ENCODE results near the gene OR2L5. TPM values are rescaled to one million over a fixed set of nuclear protein-coding genes. Genes with fewer than 3 reads are reported as not detected.

The OR2L5 gene, protein sequence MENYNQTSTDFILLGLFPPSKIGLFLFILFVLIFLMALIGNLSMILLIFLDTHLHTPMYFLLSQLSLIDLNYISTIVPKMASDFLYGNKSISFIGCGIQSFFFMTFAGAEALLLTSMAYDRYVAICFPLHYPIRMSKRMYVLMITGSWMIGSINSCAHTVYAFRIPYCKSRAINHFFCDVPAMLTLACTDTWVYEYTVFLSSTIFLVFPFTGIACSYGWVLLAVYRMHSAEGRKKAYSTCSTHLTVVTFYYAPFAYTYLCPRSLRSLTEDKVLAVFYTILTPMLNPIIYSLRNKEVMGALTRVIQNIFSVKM
- total RNA-seq, result not detected

DNA sequence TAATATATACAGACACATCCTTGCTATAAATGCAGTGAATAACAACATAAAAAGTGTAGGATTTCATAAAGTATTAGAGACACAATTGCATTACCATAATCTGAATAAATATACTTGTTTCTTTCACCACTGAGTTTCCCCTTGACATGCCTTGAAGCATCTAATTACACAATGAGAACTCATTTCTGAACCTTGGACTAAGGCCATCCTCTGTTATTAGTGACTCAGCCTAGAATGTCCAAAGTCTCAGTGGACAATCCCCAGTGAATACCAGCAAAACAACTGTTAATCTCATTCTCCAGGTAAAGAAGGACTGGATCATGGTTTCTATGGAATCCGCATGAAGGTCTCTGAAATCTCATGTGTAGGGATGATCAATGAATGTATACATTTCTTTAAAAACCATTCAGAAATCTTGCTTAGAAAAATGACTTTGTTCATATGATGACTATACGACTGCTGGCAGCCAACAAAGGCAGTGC lies at the start of gene OR2L5:
OR2L5 (plus strand) TSS at position 432 of the 482 bp plus-strand sequence. CDS start 8,288 bp downstream, outside the sequence.
- no peak for ATAC-seq
- DNase-seq (ENCODE audit: low spot score), result no peak

DNA sequence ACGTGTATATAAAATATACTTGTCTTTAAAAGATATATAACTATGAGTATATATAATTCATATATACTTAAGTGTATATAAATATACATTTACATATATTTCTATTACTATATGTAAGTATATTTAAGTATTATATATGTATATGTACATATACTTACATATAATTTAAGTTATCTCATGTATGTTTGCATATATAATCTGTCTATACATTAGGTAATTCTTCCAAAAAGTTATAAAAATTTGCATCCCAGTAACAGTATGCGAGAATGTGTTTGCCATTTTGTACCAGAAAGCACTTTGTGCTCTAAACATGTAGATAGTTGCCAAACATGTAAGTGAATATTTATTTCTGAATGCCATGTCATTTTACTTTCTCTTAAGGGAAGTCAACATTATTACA lies 48.5 kb upstream of the OR2L5 start, which contains the start of gene OR2AK2:
OR2AK2 (plus strand) TSS at position 301 of the 400 bp plus-strand sequence. CDS start 144 bp downstream, outside the sequence.
- ATAC-seq, result no peak
- DNase-seq (ENCODE audit: low spot score), result no peak

DNA sequence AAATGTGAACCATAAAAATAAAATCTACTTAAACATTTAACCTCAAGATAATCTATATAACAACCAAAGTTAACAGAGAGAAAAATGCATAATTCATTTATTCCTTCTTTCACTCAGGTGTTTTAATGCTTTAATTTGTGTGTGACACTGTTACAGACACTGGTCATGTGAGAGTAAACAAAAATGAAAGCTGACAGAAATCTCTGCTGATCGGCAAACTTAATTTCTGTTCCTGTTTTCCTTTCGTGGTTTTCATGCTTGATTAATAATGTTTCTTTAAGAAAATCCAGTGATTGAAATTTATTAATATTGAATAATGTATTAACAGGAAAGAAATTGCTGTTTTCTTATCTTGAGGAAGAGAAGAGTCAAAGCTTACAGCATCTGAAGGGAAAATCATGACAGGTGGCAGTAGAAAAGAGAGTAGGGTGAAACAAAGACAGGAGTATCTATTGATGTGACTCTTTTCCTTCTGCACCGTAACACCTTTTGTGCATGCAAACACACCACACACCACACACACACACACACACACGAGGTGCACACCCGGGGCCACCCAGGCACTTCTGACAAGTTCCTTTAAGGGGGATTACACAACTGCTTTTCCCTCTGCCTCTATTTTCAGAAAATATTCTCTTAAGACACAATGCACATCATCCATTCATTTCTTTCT lies 46.8 kb upstream of the OR2L5 start:
- no peak for ATAC-seq
- DNase-seq (ENCODE audit: low spot score), result no peak

DNA sequence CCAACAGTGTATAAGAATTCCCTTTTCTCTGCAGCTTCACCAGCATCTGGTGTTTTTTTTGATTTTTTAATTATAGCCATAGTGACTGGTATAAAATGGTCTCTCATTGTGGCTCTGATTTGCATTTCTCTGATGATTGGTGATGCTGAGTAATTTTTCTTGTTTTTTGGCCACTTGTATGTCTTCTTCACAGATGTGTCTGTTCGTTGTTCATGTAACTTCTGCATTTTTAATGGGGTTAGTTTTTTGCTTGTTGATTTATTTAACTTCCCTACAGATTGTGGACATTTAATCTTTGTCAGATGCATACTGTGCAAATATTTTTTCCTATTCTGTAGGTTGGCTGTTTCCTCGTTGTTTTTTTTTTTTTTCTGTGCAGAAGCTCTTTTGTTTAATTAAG lies 20.5 kb upstream of the OR2L5 start:
- DNase-seq (ENCODE audit: low spot score) (no peak), ATAC-seq (no peak)

DNA sequence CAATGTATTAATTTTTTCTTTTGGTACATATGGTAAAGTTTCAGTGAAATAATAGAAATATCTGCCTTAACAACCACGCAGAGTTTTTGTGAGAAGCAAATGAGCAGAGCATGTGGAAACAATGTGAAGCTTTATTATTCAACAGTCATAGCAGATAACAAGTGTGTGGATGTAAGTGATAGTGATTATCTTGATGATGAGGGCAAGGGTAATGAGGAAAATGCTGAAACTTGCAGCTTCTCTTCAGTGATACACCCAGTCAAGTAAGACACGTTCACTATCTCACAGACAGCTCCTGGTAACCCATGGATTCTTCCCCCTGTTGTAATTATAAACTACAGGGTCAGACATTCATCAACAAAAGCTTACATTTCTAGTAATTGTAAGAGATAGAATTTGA lies 14.6 kb upstream of the OR2L5 start:
- no peak for ATAC-seq

DNA sequence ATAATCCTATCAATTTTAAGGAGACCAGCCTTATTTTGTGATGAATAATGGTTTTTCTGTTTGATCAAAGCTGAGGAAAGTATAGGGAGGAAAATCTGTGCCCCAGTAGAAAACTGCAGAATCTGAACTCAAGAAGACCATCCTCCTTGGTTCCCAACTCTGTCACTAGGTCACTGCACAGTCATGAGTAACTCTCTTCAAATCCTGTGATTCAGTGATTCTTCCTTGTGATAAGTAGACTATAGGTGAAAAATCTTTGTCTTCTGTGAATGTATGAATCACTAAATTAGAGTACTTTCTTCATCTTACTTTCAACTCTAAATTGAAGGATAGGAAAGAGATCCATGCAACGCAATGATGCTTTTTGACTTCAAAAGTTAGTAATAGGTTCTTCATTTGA lies 13.3 kb upstream of the OR2L5 start:
- no peak for DNase-seq (ENCODE audit: low spot score)
- ATAC-seq, result no peak

More for the DNA sequence above, 14.6 kb upstream of the OR2L5 start:
- no peak for DNase-seq (ENCODE audit: low spot score)

DNA sequence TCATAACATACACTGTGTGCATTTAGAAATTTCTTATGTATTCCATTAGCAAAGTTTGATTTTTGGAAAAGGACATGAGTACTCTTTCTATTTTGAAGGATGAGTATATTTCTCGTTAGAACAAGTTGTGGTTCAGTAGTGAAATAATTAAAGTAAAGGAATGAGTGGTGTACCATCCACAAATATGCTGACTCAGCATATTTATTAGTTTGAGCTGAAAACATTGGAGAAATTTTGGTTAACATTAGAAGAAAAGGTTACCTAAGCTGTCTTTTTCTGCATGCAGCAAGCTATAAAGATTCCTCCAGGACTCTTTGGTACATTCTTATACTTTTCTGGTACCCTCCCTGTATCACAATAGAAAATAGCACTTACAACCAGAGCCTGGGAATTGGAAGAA lies 5.7 kb upstream of the OR2L5 start:
- no peak for ATAC-seq
- DNase-seq (ENCODE audit: low spot score), result no peak

DNA sequence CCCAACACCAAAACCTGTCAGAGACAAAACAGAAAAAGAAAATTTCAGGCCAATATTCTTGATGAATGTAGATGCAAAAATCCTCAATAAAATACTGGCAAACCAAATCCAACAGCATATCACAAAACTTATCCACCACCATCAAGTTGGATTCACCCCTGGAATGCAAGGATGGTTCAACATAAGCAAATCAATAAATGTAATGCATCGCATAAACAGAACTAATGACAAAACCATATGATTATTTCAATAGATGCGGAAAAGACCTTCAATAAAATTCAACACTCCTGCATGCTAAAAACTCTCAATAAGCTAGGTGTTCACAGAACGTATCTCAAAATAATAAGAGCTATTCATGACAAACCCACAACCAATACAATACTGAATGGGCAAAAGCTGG lies 3.8 kb upstream of the OR2L5 start:
- DNase-seq (ENCODE audit: low spot score) (no peak), ATAC-seq (no peak)

DNA sequence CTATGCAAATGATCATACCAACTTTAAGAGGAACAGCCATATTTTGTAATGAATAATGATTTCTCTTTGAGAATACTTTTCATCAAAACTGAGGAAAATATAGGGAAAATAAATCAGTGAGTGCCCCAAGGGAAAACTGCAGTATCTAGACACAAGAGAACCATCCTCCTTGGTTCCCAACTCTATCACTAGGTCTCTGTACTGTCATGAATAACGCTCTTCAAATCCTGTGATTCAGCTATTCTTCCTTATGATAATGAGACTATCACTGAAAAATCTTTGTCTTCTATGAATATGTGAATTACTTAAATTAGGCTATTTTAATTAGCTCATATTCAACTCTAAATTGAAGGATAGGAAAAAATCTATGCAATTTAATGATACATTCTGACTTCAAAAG lies 2.3 kb downstream of the OR2L5 start:
- ATAC-seq (no peak), DNase-seq (ENCODE audit: low spot score) (no peak)

DNA sequence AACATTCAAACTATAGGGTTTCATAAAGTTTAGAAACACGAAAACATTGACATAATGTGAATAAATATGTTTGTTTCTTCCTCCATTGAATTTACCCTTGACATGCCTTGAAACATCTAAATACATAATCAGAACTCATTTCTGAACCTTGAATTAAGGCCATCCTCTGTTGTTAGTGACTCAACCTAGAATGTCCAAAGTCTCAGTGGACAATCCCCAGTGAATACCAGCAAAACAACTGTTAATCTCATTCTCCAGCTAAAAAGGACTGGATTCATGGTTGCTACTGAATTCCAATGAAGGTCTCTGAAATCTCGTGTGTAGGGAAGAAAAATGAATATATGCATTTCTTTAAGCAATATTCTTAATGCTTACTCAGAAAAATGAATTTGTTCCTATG lies 16.3 kb downstream of the OR2L5 start, which contains the start of gene OR2L2:
OR2L2 (plus strand) TSS at position 301 of the 400 bp plus-strand sequence. CDS start 8,198 bp downstream, outside the sequence.
- DNase-seq (ENCODE audit: low spot score) (no peak), ATAC-seq (no peak)

DNA sequence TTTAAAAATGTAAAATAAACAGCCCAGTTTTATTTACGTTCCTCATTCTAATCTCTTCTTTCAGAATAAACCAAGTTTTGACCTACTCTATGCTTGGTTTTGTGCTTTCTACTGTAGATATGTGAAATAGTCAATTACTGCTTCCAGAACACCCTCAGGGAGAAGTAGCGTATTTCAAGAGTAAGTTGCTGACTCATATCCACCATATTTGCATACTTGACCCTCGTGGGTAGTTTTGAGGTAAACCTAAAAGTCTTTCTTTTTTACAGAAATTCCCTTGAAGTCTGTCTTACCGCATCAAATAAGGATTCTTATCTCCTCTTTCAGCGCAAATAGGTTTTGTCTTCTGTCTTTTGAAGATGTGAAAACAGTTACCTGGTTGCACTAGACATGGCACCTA lies 31.7 kb downstream of the OR2L5 start:
- no peak for DNase-seq (ENCODE audit: low spot score)
- no peak for ATAC-seq

DNA sequence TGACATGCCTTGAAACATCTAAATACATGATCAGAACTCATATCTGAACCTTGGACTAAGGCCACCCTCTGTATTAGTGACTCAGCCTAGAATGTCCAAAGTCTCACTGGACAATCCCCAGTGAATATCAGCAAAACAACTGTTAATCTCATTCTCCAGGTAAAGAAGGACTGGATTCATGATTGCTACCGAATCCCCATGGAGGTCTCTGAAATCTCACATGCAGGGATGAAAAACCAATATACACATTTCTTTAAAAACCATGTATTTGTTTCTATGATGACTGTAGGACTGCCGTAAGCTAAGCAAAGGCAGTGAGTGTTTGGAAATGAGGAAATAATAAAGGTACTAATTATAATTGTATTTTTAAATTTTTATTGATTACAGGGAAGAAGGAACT lies 33.1 kb downstream of the OR2L5 start, which contains the start of gene OR2L3:
OR2L3 (plus strand) TSS at position 301 of the 400 bp plus-strand sequence. CDS start 13,846 bp downstream, outside the sequence.
- DNase-seq (ENCODE audit: low spot score) (no peak), ATAC-seq (no peak)

DNA sequence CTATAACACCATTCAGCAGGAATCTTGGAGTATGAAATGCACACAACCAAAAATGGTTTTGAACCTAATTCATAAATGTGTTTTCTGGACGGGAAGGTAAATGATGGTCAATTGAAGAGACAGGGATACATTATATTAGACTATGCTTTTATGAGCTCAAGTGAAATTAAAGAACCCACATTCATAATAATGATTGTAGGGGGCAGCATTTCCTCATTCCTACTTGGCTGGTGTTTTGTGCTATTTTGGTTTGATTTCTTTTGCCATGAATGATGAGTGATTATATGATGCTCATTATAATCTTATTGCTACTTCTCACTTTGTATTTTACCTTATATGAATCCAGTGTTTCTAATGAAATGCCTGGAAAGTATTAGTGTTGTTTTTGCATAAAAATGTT lies 33.5 kb downstream of the OR2L5 start:
- DNase-seq (ENCODE audit: low spot score) (no peak), ATAC-seq (no peak)

DNA sequence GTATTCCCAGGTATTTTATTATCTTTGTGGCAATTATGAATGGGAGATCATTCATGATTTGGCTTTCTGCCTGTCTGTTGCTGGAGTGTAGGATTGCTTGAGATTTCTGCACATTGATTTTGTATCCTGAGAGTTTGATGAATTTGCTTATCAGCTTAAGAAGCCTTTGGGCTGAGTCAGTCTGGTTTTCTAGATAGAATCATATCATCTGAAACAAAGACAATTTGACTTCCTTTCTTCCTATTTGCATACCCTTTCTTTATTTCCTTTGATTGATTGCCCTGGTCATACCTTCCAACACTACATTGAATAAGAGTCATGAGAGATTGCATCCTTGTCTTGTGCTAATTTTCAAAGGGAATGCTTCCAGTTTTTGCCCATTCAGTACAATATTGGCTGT lies 41.2 kb downstream of the OR2L5 start:
- DNase-seq (ENCODE audit: low spot score) (no peak), ATAC-seq (no peak)

DNA sequence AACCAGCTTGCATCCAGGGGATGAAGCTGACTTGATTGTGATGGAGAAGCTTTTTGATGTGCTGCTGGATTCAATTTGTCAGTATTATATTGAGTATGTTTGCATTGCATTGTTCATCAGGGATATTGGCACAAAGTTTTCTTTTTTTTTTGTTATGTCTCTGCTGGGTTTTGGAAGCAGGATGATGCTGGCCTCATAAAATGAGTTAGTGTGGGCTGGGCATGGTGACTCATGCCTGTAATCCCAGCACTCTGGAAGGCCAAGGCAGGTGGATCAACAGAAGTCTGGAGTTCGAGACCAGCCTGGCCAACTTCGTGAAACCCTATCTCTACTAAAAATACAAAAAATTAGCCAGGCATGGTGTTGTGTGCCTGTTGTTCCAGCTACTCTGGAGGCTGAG lies 41.8 kb downstream of the OR2L5 start:
- ATAC-seq (no peak), DNase-seq (ENCODE audit: low spot score) (no peak)

DNA sequence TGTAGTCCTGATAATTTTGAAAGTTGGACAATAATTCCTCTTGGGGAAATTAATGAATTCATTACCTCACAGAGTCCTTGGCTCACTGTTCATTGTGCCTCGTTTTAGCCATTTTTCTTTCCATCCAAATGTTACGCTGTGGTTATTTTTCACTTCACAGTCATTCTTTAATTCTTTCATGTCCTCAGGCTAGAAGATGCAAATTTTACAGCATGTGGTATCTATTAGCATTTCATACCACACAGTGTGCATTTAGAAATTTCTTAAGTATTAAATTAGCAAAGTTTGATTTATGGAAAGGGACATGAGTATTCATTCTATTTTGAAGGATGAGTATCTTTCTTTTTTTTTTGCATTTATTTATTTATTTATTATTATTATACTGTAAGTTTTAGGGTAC lies 51.6 kb downstream of the OR2L5 start:
- DNase-seq (ENCODE audit: low spot score) (no peak), ATAC-seq (no peak)

DNA sequence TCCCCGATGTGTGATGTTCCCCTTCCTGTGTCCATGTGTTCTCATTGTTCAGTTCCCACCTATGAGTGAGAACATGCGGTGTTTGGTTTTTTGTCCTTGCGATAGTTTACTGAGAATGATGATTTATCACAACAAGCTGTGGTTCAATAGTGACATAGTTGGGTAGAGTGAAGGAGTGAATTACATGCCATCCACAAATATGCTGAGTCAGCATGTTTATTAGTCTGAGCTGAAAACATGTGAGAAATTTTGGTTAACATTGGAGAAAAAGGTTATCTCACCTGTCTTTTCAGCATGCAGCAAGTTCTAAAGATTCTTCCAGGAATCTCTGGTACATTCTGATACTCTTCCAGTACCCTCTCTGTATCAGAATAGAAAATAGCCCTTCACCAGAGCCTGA lies 52.1 kb downstream of the OR2L5 start:
- no peak for DNase-seq (ENCODE audit: low spot score)
- no peak for ATAC-seq

Other genes starting within 250 kb of the OR2L5 start
- not detected for gene OR14A16, start 189.5 kb upstream of the OR2L5 start, total RNA-seq
- gene OR11L1, start 171.8 kb upstream of the OR2L5 start, total RNA-seq, result not detected
- gene TRIM58, start 156.5 kb upstream of the OR2L5 start, total RNA-seq, result 0.18 TPM
- gene OR2W3, start 118.1 kb upstream of the OR2L5 start, total RNA-seq, result not detected
- not detected for gene OR2T8, start 93.4 kb upstream of the OR2L5 start, total RNA-seq
- not detected for gene OR2AJ1, start 88.8 kb upstream of the OR2L5 start, total RNA-seq
- gene OR2L8, start 64.8 kb upstream of the OR2L5 start, total RNA-seq, result not detected
- not detected for gene OR2AK2, start 48.4 kb upstream of the OR2L5 start, total RNA-seq
- gene OR2L2, start 16.4 kb downstream of the OR2L5 start, total RNA-seq, result 0.05 TPM
- not detected for gene OR2L3, start 33.2 kb downstream of the OR2L5 start, total RNA-seq
- gene OR2L13, start 81.5 kb downstream of the OR2L5 start, total RNA-seq, result not detected
- not detected for gene OR2M5, start 131.5 kb downstream of the OR2L5 start, total RNA-seq
- not detected for gene OR2M2, start 161.2 kb downstream of the OR2L5 start, total RNA-seq
- not detected for gene OR2M3, start 183.6 kb downstream of the OR2L5 start, total RNA-seq
- gene OR2M4, start 217.8 kb downstream of the OR2L5 start, total RNA-seq, result not detected